Liver (tissue), 9 donors: ENCODE measurements around the gene DNAH1. TPM values are rescaled to one million over a fixed set of nuclear protein-coding genes. Genes with fewer than 3 reads are reported as not detected.
"Not testable (repeated sequence)": the region's sequence is repeated elsewhere in the genome, so short reads cannot be mapped to it uniquely, and the experiment has no call there.

Experiments
- DNase-seq: peaks from one replicate; pipeline ENCODE4 v3.0.0-alpha.2; 2017; ENCODE audit warnings: low spot score
- H3K27ac ChIP-seq, 2 donors: one replicate each; pipeline ENCODE4 v1.7.0; 2013; ENCODE audit warnings: inconsistent platforms in 2 of 2, low read length in 2 of 2, control low read depth in 1 of 2, low read depth in 1 of 2, mild to moderate bottlenecking in 1 of 2
- H3K27me3 ChIP-seq, 4 donors: one replicate each; pipeline versions ENCODE4 v1.6.1 to v1.7.0; 2013; ENCODE audit warnings: low read length in 3 of 4, inconsistent platforms in 1 of 4, mild to moderate bottlenecking in 1 of 4, moderate library complexity in 1 of 4; ENCODE audit not compliant: control insufficient read depth in 4 of 4, insufficient read depth in 4 of 4
- H3K36me3 ChIP-seq, 4 donors: one replicate each; pipeline versions ENCODE4 v1.6.1 to v1.7.0; 2013; ENCODE audit warnings: low read length in 3 of 4, mild to moderate bottlenecking in 3 of 4, low read depth in 1 of 4, moderate library complexity in 1 of 4; ENCODE audit not compliant: control insufficient read depth in 4 of 4, insufficient read depth in 3 of 4
- H3K4me1 ChIP-seq, 4 donors: one replicate each; pipeline versions ENCODE4 v1.6.1 to v1.7.0; 2013; ENCODE audit warnings: low read length in 3 of 4, mild to moderate bottlenecking in 3 of 4, moderate library complexity in 1 of 4; ENCODE audit not compliant: control insufficient read depth in 4 of 4, insufficient read depth in 4 of 4
- H3K4me3 ChIP-seq, 3 donors: one replicate each; pipeline versions ENCODE4 v1.6.1 to v1.7.0; 2013; ENCODE audit warnings: low read length in 3 of 3, control low read depth in 1 of 3, low read depth in 1 of 3, mild to moderate bottlenecking in 1 of 3
- H3K9ac ChIP-seq, 2 donors: one replicate each; pipeline ENCODE4 v1.7.0; 2013; ENCODE audit warnings: low read length in 2 of 2, mild to moderate bottlenecking in 2 of 2, moderate library complexity in 2 of 2, control low read depth in 1 of 2, low read depth in 1 of 2
- H3K9me3 ChIP-seq, 4 donors: one replicate each; pipeline versions ENCODE4 v1.6.1 to v1.7.0; 2013; ENCODE audit warnings: low read length in 3 of 4; ENCODE audit not compliant: control insufficient read depth in 4 of 4
- CTCF ChIP-seq: fragments of 150-350 bp; IDR thresholded peaks from 2 replicates; pipeline ENCODE4 v1.5.1; 2017; ENCODE audit warnings: improper control_type of control experiment, low read depth, low read length; ENCODE audit not compliant: missing input control
- EGR1 ChIP-seq, 2 donors: IDR thresholded peaks; 2 replicates each; pipeline ENCODE4 v1.6.1; 2016 to 2018; ENCODE audit warnings: antibody characterized with exemption in 2 of 2, low read depth in 2 of 2
- FOXA1 ChIP-seq: IDR thresholded peaks from 2 replicates; pipeline ENCODE4 v1.6.1; 2016; ENCODE audit warnings: antibody characterized with exemption
- FOXA2 ChIP-seq: IDR thresholded peaks from 2 replicates; pipeline ENCODE4 v1.6.1; 2016; ENCODE audit warnings: antibody characterized with exemption
- GABPA ChIP-seq, 2 donors: IDR thresholded peaks in 1 of 2; conservative IDR thresholded peaks in 1 of 2; 2 replicates each; pipeline ENCODE4 v1.6.1; 2016; ENCODE audit warnings: antibody characterized with exemption in 2 of 2, mild to moderate bottlenecking in 1 of 2, moderate library complexity in 1 of 2
- HNF4A ChIP-seq, 2 donors: conservative IDR thresholded peaks; 2 replicates each; pipeline ENCODE4 v1.6.1; 2016; ENCODE audit warnings: antibody characterized with exemption in 2 of 2, mild to moderate bottlenecking in 2 of 2
- HNF4G ChIP-seq: IDR thresholded peaks from 2 replicates; pipeline ENCODE4 v1.6.1; 2016; ENCODE audit warnings: antibody characterized with exemption
- JUND ChIP-seq, 2 donors: IDR thresholded peaks; 2 replicates each; pipeline ENCODE4 v1.6.1; 2016; ENCODE audit warnings: antibody characterized with exemption in 2 of 2
- MAX ChIP-seq: IDR thresholded peaks from 2 replicates; pipeline ENCODE4 v1.6.1; 2016; ENCODE audit warnings: antibody characterized with exemption
- NR2F2 ChIP-seq: IDR thresholded peaks from 2 replicates; pipeline ENCODE4 v1.6.1; 2016; ENCODE audit warnings: antibody characterized with exemption
- RAD21 ChIP-seq, 2 donors: IDR thresholded peaks; 2 replicates each; pipeline ENCODE4 v1.6.1; 2016; ENCODE audit warnings: antibody characterized with exemption in 2 of 2, mild to moderate bottlenecking in 2 of 2
- RXRA ChIP-seq, 2 donors: IDR thresholded peaks; 2 replicates each; pipeline ENCODE4 v1.6.1; 2017 to 2018; ENCODE audit warnings: antibody characterized with exemption in 2 of 2, mild to moderate bottlenecking in 1 of 2
- TAF1 ChIP-seq: conservative IDR thresholded peaks from 2 replicates; pipeline ENCODE4 v1.6.1; 2016; ENCODE audit warnings: antibody characterized with exemption, mild to moderate bottlenecking
- YY1 ChIP-seq: IDR thresholded peaks from 2 replicates; pipeline ENCODE4 v1.6.1; 2016; ENCODE audit warnings: antibody characterized with exemption, mild to moderate bottlenecking
- ZBTB33 ChIP-seq: IDR thresholded peaks from 2 replicates; pipeline ENCODE4 v1.6.1; 2016; ENCODE audit warnings: antibody characterized with exemption
- WGBS: extraction: QIAGEN DNeasy Blood & Tissue Kit; methylation state at CpG from one replicate; pipeline ENCODE4 v1.1.7; 2013; 5-methylcytosine and 5-hydroxymethylcytosine counted together
- polyA plus RNA-seq, 2 donors: library from polyadenylated mRNA; stranded (reverse) in 1 of 2; unstranded in 1 of 2; fragments of 200-250 nt in 1 of 2; fragments of >200 nt in 1 of 2; fragmentation: Nextera tagmentation in 1 of 2; extraction: Ambion mirVana in 1 of 2; gene quantifications; one replicate each; pipeline versions ENCODE4 v1.2.1 to v1.2.3, GENCODE V29; 2013 to 2015
- total RNA-seq, 2 donors: library from RNA; depleted of rRNA; stranded (reverse); fragments of >200 nt; gene quantifications; one replicate each; pipeline ENCODE4 v1.2.3, GENCODE V29; 2014
- donor health status: healthy.
- donor health status: healthy.
- donor health status: healthy.
- donor health status: healthy.
- donor health status: healthy.

Gene DNAH1
- total and polyA plus RNA-seq, 4 donors = 1.5 to 6.0 (median 2.5) TPM

- H3K4me3 ChIP-seq = no peak overlapping the region
- WGBS = 96% methylated on average over 4 of the region's 4 CpGs
- no peaks in the 10 kb centered on the region for H3K9me3 ChIP-seq
- no peaks in the 10 kb centered on the region for H3K27me3 ChIP-seq
- no peaks in the 10 kb centered on the region for H3K4me1 ChIP-seq
- peaks cover 0 to 23% (median 7%) of the 10 kb centered on the region in 4 donors for H3K36me3 ChIP-seq
- H3K9ac ChIP-seq = no peak overlapping the region
- H3K27ac ChIP-seq = no peak overlapping the region
- no peak for TF ChIP-seq TAF1
- no peak for TF ChIP-seq FOXA2
- no peak for DNase-seq
These were observed 17.9 kb downstream of the DNAH1 start for GRCh38 chr3:52333869-52334557.

- H3K36me3 ChIP-seq = peaks cover 0 to 14% (median 2%) of the 10 kb centered on the region in 4 donors
- not testable (repeated sequence) for H3K27ac ChIP-seq, H3K4me1 ChIP-seq, H3K4me3 ChIP-seq, DNase-seq, H3K27me3 ChIP-seq, H3K9ac ChIP-seq, H3K9me3 ChIP-seq
- WGBS = 85% methylated on average over 8 of the region's 8 CpGs
These were observed 22.0 kb downstream of the DNAH1 start for GRCh38 chr3:52338131-52338530.

- TF ChIP-seq RXRA (IDR thresholded peaks at IDR 0.05) (peak in 1 of 2 donors; percentile 27), FOXA2 (peak; percentile 32), HNF4A (conservative IDR thresholded peaks at IDR 0.05) (peak in 1 of 2 donors; percentile 41), FOXA1 (no peak), CTCF (peak; percentile 60), RAD21 (IDR thresholded peaks at IDR 0.05) (peak; percentile 97 to 98), HNF4G (no peak), JUND (IDR thresholded peaks at IDR 0.05) (peak in 1 of 2 donors; percentile 26)
- 1% methylated on average over 3 of the region's 3 CpGs for WGBS
- Histone ChIP-seq H3K9me3 (no peaks in the 10 kb centered on the region), H3K4me3 (no peak overlapping the region), H3K27me3 (no peaks in the 10 kb centered on the region), H3K27ac (no peak overlapping the region), H3K4me1 (peaks cover 0 to 4% (median 0%) of the 10 kb centered on the region in 4 donors), H3K9ac (no peak overlapping the region), H3K36me3 (peaks cover 0 to 20% (median 0%) of the 10 kb centered on the region in 4 donors)
- DNase-seq = peak; percentile 49
These were observed 23.5 kb downstream of the DNAH1 start for GRCh38 chr3:52339612-52340011.

GRCh38 chr3:52341123-52341522, 25.0 kb downstream of the DNAH1 start:
- 86% methylated on average over 5 of the region's 5 CpGs for WGBS
- DNase-seq = no peak
- H3K36me3 ChIP-seq = peaks cover 0 to 32% (median 0%) of the 10 kb centered on the region in 4 donors
- peaks cover 0 to 4% (median 0%) of the 10 kb centered on the region in 4 donors for H3K4me1 ChIP-seq
- H3K9me3 ChIP-seq = no peaks in the 10 kb centered on the region
- no peaks in the 10 kb centered on the region for H3K27me3 ChIP-seq
- H3K9ac ChIP-seq = no peak overlapping the region
- H3K27ac ChIP-seq = no peak overlapping the region
- no peak overlapping the region for H3K4me3 ChIP-seq
- no peak for TF ChIP-seq JUND (IDR thresholded peaks at IDR 0.05)
- TF ChIP-seq EGR1 (IDR thresholded peaks at IDR 0.05; ENCODE audit: low read depth in 2 of 2) = no peak
- TF ChIP-seq TAF1 = no peak
- no peak for TF ChIP-seq YY1
- no peak for TF ChIP-seq ZBTB33
- no peak for TF ChIP-seq NR2F2
- TF ChIP-seq RAD21 (IDR thresholded peaks at IDR 0.05) = no peak
- TF ChIP-seq GABPA (IDR thresholded peaks at IDR 0.05 in 1 of 2, conservative IDR thresholded peaks at IDR 0.05 in 1 of 2) = no peak
- TF ChIP-seq MAX = no peak
- no peak for TF ChIP-seq CTCF
